Measurements from ENCODE around the gene LANCL2. TPM values are rescaled to one million over a fixed set of nuclear protein-coding genes. Genes with fewer than 3 reads are reported as not detected.

Gene LANCL2
- total RNA-seq, 1 experiment from 2014 or later: 10.0 TPM

DNA sequence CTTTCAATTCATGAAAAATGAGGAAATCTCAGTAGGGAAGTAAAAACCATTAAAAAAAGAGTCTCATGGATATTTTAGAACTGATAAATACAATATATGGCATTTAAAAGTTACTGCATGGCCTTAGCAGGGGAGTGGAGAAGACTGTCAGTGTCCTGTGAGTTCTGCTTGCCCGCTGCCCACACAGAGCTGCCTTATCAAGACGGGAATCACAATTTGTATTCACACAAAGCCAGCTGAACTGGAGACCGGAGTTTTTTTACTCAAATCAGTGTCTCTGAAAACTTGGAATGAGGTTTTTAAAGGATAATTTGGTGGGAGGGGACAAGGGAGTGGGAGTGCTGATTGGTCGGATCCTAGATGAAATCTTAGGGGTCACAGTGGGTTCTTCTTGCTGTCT lies 17.1 kb downstream of the LANCL2 start:
- no peaks in the 10 kb centered on the region for H4K20me1 ChIP-seq (ENCODE audit: insufficient read depth)
- no peaks in the 10 kb centered on the region for H3K4me1 ChIP-seq (ENCODE audit: control insufficient read depth in 1 of 2, insufficient read depth in 2 of 2, low read length in 2 of 2)
- H2AFZ ChIP-seq (ENCODE audit: low read depth, low read length, poor library complexity, severe bottlenecking): no peak overlapping the region
- H3K27me3 ChIP-seq (ENCODE audit: insufficient read depth, low read length): no peaks in the 10 kb centered on the region
- intact Hi-C loops (cut with micrococcal nuclease): no loop called here
- ChIA-PET CTCF (no interaction called here), POLR2A (no interaction called here), RAD21 (ENCODE audit: low non-redundant PET in 1 of 2, low total read pairs in 2 of 2, uncharacterized antibody in 2 of 2, unreplicated experiment in 2 of 2) (no interaction called here)
- no peak overlapping the region for H3K4me2 ChIP-seq (ENCODE audit: low read length)
- TF ChIP-seq SIN3A (IDR thresholded peaks at IDR 0.05; ENCODE audit: low read depth) (no peak), SRF (IDR thresholded peaks at IDR 0.05; ENCODE audit: low read depth) (no peak), FOSL1 (IDR thresholded peaks at IDR 0.05; ENCODE audit: low read depth) (no peak), ELF1 (IDR thresholded peaks at IDR 0.05; ENCODE audit: borderline replicate concordance, low read depth) (no peak), JUND (IDR thresholded peaks at IDR 0.05) (no peak), POLR2A (IDR thresholded peaks at IDR 0.05; ENCODE audit: borderline replicate concordance, extremely low read depth, insufficient read depth, insufficient read length) (no peak), SP1 (IDR thresholded peaks at IDR 0.05; ENCODE audit: low read depth) (no peak), POLR2AphosphoS5 (IDR thresholded peaks at IDR 0.05; ENCODE audit: low read depth, low read length) (no peak), EGR1 (IDR thresholded peaks at IDR 0.05; ENCODE audit: low read depth) (no peak)
- TF ChIP-seq, protein P1, sequence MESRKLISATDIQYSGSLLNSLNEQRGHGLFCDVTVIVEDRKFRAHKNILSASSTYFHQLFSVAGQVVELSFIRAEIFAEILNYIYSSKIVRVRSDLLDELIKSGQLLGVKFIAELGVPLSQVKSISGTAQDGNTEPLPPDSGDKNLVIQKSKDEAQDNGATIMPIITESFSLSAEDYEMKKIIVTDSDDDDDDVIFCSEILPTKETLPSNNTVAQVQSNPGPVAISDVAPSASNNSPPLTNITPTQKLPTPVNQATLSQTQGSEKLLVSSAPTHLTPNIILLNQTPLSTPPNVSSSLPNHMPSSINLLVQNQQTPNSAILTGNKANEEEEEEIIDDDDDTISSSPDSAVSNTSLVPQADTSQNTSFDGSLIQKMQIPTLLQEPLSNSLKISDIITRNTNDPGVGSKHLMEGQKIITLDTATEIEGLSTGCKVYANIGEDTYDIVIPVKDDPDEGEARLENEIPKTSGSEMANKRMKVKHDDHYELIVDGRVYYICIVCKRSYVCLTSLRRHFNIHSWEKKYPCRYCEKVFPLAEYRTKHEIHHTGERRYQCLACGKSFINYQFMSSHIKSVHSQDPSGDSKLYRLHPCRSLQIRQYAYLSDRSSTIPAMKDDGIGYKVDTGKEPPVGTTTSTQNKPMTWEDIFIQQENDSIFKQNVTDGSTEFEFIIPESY (IDR thresholded peaks at IDR 0.05; ENCODE audit: extremely low read depth, insufficient replicate concordance, low read length): no peak
- no peak overlapping the region for H3K27ac ChIP-seq (ENCODE audit: low read depth, low read length)
- no peaks in the 10 kb centered on the region for H3K9me2 ChIP-seq (ENCODE audit: insufficient read depth)
- no peaks in the 10 kb centered on the region for H3K36me3 ChIP-seq (ENCODE audit: control insufficient read depth in 1 of 2, insufficient read depth in 2 of 2, low read length in 2 of 2)
- H3K79me2 ChIP-seq (ENCODE audit: insufficient read depth, low read length): 0 out of 2 replicates have a peak, but pooled peaks cover 4% of the 10 kb centered on the region
- peaks cover 14 to 19% of the 10 kb centered on the region in 2 experiments; a peak in 2 of 4 replicates for H3K9me3 ChIP-seq (ENCODE audit: control insufficient read depth in 1 of 2, insufficient read depth in 1 of 2, low read depth in 1 of 2, low read length in 2 of 2)
- no peak overlapping the region for H3K9ac ChIP-seq (ENCODE audit: low read length)
- no peak for DNase-seq (ENCODE audit: low read depth, low spot score)
- no peak for ATAC-seq
- BruUV-seq (replicated peaks): no TSS peak
- H3K4me3 ChIP-seq (replicated peaks in 1 of 2; ENCODE audit: low read depth in 1 of 2, low read length in 2 of 2): no peak overlapping the region

GRCh38 chr7:55386541-55386940 lies 21.4 kb downstream of the LANCL2 start:
- Histone ChIP-seq H3K4me2 (ENCODE audit: low read length) (no peak overlapping the region), H4K20me1 (ENCODE audit: insufficient read depth) (no peaks in the 10 kb centered on the region), H3K36me3 (ENCODE audit: control insufficient read depth in 1 of 2, insufficient read depth in 2 of 2, low read length in 2 of 2) (no peaks in the 10 kb centered on the region), H3K27me3 (ENCODE audit: insufficient read depth, low read length) (no peaks in the 10 kb centered on the region), H3K27ac (ENCODE audit: low read depth, low read length) (no peak overlapping the region), H3K9ac (ENCODE audit: low read length) (no peak overlapping the region), H3K4me1 (ENCODE audit: control insufficient read depth in 1 of 2, insufficient read depth in 2 of 2, low read length in 2 of 2) (no peaks in the 10 kb centered on the region), H3K9me3 (ENCODE audit: control insufficient read depth in 1 of 2, insufficient read depth in 1 of 2, low read depth in 1 of 2, low read length in 2 of 2) (peaks cover 25 to 34% of the 10 kb centered on the region in 2 experiments; a peak in 3 of 4 replicates), H3K9me2 (ENCODE audit: insufficient read depth) (no peaks in the 10 kb centered on the region), H2AFZ (ENCODE audit: low read depth, low read length, poor library complexity, severe bottlenecking) (no peak overlapping the region), H3K4me3 (replicated peaks in 1 of 2; ENCODE audit: low read depth in 1 of 2, low read length in 2 of 2) (no peak overlapping the region), H3K79me2 (ENCODE audit: insufficient read depth, low read length) (no peaks in the 10 kb centered on the region)
- intact Hi-C loops (cut with micrococcal nuclease): no loop called here
- TF ChIP-seq ZNF274 (IDR thresholded peaks at IDR 0.05; ENCODE audit: low read depth, low read length): no peak
- no peak for TF ChIP-seq SP1 (IDR thresholded peaks at IDR 0.05; ENCODE audit: low read depth)
- TF ChIP-seq MAX (IDR thresholded peaks at IDR 0.05): no peak
- no peak for TF ChIP-seq CEBPB (IDR thresholded peaks at IDR 0.05; ENCODE audit: low read depth)
- TF ChIP-seq SIN3A (IDR thresholded peaks at IDR 0.05; ENCODE audit: low read depth): no peak
- no peak for TF ChIP-seq FOSL1 (IDR thresholded peaks at IDR 0.05; ENCODE audit: low read depth)
- TF ChIP-seq JUND (IDR thresholded peaks at IDR 0.05): no peak
- TF ChIP-seq ZFX (IDR thresholded peaks at IDR 0.05): no peak
- no peak for TF ChIP-seq ELF1 (IDR thresholded peaks at IDR 0.05; ENCODE audit: borderline replicate concordance, low read depth)
- TF ChIP-seq POLR2A (IDR thresholded peaks at IDR 0.05; ENCODE audit: borderline replicate concordance, extremely low read depth, insufficient read depth, insufficient read length): no peak
- ChIA-PET RAD21 (ENCODE audit: low non-redundant PET in 1 of 2, low total read pairs in 2 of 2, uncharacterized antibody in 2 of 2, unreplicated experiment in 2 of 2) (no interaction called here), CTCF (no interaction called here), POLR2A (no interaction called here)
- DNase-seq (ENCODE audit: low read depth, low spot score) (no peak), ATAC-seq (no peak)
- no TSS peak for BruUV-seq (replicated peaks)

Data from HCT116 (cell line).